Ovary (tissue), 9 donors: ENCODE data around the gene PLPP7. TPM values are rescaled to one million over a fixed set of nuclear protein-coding genes. Genes with fewer than 3 reads are reported as not detected.

Experiments
- DNase-seq, 5 donors: peaks; one replicate each; pipeline ENCODE4 v3.0.0-alpha.2; 2019 to 2020
- H3K27ac ChIP-seq, 2 donors: fragments of 200-600 bp; one replicate each; pipeline versions ENCODE4 v1.5.1 to v1.8.0; 2019 to 2022
- H3K27me3 ChIP-seq: fragments of 200-600 bp; one replicate; pipeline ENCODE4 v1.8.0; 2022
- H3K36me3 ChIP-seq: fragments of 200-600 bp; sonication (generic); one replicate; pipeline ENCODE4 v1.5.1; 2019
- H3K4me1 ChIP-seq: one replicate; pipeline ENCODE4 v1.8.1; 2013; ENCODE audit warnings: mild to moderate bottlenecking, moderate library complexity; ENCODE audit not compliant: insufficient read depth
- H3K4me3 ChIP-seq: fragments of 200-600 bp; sonication (generic); one replicate; pipeline ENCODE4 v1.5.1; 2017
- H3K9me3 ChIP-seq, 2 donors: fragments of 200-600 bp in 1 of 2; sonication (generic) in 1 of 2; one replicate each; pipeline versions ENCODE4 v1.5.1 to v1.8.1; 2013 to 2019; ENCODE audit warnings: mild to moderate bottlenecking in 1 of 2, moderate library complexity in 1 of 2
- EP300 ChIP-seq: sonication (generic); formaldehyde crosslinking; IDR thresholded peaks from one replicate; pipeline ENCODE4 v1.6.1; 2017; ENCODE audit warnings: antibody characterized with exemption
- POLR2A ChIP-seq: fragments of 450-650 bp; IDR thresholded peaks from one replicate; pipeline ENCODE4 v1.6.1; 2017; ENCODE audit warnings: antibody characterized with exemption, mild to moderate bottlenecking, moderate library complexity
- WGBS, 3 donors: extraction: QIAGEN DNeasy Blood & Tissue Kit in 1 of 3; methylation state at CpG; one replicate each; pipeline versions ENCODE4 v1.1.5 to v1.1.7; 2013 to 2017; 5-methylcytosine and 5-hydroxymethylcytosine counted together
- intact Hi-C, 4 donors: fragments of 100-400 bp; cut with DNase I; formaldehyde crosslinking; loops; one replicate each; pipeline versions ENCODE4 v1.11.0 to v1.15.1; 2022 to 2023
- polyA plus RNA-seq, 2 donors: library from polyadenylated mRNA; stranded (reverse); fragments of 200-250 nt in 1 of 2; fragments of 350-450 nt in 1 of 2; fragmentation: Illumina TruSeq in 1 of 2; extraction: RNeasy Lipid Tissue Mini Kit (QIAGEN cat#74804) in 1 of 2; gene quantifications; one replicate each; pipeline ENCODE4 v1.2.3, GENCODE V29; 2013 to 2014
- total RNA-seq, 7 donors: library from RNA; depleted of rRNA in 2 of 7; stranded (reverse); fragments of >200 nt in 2 of 7; fragmentation: NEBNext Ultra II Directional in 3 of 7; extraction: Animal tissue kit (Norgen Biotek cat#: 25700) in 3 of 7; gene quantifications; one replicate each; pipeline versions ENCODE4 v1.1.0 to v1.2.4, GENCODE V29; 2016 to 2023
- TF ChIP-seq, protein P1 (sequence below), 3 donors: fragments of 450-650 bp in 2 of 3; fragments of 200-600 bp in 1 of 3; IDR thresholded peaks; one replicate each; pipeline versions ENCODE4 v1.5.1 to v1.8.0; 2016 to 2022; ENCODE audit warnings: antibody characterized with exemption in 3 of 3, mild to moderate bottlenecking in 1 of 3
- donor health status: DM: no; HTN: no; CAD: no; lungs with moderate emphysema.
- donor health status: DM: no; HTN: no; CAD: no.
- donor health status: Bipolar disorder and iron deficiency.
- donor health status: DM: yes; HTN: yes; CAD: no.
- donor health status: DM: no; HTN: no; CAD: no.
- donor health status: DM: yes; HTN: yes; CAD: no.

PLPP7 gene
- total and polyA plus RNA-seq, 9 donors, result 3.6 to 12.0 (median 11.0) TPM

DNA sequence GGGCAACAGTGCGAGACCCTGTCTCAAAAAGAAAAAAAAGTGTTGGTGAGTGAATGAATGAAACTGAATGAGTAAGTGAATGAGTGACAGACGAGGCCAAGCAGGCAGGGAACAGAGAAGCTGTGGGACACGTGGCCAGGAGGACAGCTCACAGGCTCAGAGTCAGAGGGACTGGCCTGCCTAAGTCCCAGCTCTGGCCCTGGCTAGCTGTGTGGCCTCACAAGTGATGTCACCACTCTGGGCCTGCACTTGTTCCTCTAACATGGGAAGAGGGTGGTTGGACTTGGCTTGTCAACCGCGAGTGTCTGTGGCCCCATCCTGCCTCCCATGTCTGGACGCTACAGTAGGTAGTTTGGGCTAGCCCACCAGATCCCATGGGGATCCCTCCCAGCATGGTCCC lies 4.7 kb upstream of the PLPP7 start:
- Histone ChIP-seq H3K9me3 (no peaks in the 10 kb centered on the region), H3K4me3 (no peak overlapping the region), H3K36me3 (no peaks in the 10 kb centered on the region), H3K4me1 (peaks cover 2% of the 10 kb centered on the region), H3K27ac (no peak overlapping the region), H3K27me3 (no peaks in the 10 kb centered on the region)
- intact Hi-C loops, result no loop called here
- WGBS, 3 donors, result 90 to 93% (median 91%) methylated on average over 6 of the region's 6 CpGs
- no peak for TF ChIP-seq EP300
- TF ChIP-seq POLR2A, result no peak
- TF ChIP-seq, protein P1, sequence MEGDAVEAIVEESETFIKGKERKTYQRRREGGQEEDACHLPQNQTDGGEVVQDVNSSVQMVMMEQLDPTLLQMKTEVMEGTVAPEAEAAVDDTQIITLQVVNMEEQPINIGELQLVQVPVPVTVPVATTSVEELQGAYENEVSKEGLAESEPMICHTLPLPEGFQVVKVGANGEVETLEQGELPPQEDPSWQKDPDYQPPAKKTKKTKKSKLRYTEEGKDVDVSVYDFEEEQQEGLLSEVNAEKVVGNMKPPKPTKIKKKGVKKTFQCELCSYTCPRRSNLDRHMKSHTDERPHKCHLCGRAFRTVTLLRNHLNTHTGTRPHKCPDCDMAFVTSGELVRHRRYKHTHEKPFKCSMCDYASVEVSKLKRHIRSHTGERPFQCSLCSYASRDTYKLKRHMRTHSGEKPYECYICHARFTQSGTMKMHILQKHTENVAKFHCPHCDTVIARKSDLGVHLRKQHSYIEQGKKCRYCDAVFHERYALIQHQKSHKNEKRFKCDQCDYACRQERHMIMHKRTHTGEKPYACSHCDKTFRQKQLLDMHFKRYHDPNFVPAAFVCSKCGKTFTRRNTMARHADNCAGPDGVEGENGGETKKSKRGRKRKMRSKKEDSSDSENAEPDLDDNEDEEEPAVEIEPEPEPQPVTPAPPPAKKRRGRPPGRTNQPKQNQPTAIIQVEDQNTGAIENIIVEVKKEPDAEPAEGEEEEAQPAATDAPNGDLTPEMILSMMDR (IDR thresholded peaks at IDR 0.05), result no peak
- no peak for DNase-seq

DNA sequence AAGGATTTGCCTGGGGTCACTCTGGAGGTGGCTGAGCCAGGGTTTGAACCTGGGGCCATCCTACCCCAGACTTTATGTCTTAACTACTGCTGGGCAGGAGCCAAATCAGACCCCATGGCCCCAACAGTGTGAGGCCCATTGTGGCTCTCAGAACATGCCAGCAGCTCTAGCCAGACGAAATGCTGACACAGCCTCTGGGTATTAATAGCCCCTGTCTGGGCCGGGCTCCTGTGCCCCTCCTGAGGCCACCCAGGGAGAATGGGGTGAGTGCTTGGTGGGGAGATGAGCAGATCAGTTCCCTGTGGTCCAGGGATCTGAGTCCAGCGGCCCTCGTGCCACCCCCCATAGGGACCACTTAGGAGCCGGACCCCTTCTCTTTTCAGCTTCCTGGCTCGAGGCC lies 2.2 kb upstream of the PLPP7 start:
- intact Hi-C loops, result no loop called here

DNA sequence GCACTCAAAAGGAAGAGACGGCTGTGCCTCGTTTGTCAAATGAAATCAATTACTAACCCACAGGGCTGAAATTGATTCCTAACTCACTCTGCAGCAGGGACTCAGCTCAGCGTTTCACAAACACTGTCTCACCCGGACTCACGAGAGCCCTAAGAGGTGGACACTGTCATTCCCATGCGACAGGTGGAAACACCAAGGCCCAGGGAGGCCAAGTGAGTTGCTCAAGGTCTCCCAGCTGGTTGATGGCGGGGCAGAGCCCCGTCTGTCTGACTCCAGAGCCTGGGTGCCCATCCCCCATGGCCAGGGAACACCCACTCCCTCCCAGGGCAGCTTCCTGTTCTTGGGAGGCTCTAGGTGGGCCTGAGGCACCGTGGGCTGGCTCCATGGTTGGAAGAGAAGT lies 1.3 kb upstream of the PLPP7 start:
- peaks cover 11% of the 10 kb centered on the region for H3K4me1 ChIP-seq
- H3K27ac ChIP-seq, result no peak overlapping the region
- H3K36me3 ChIP-seq, result no peaks in the 10 kb centered on the region
- WGBS, 3 donors, result 76 to 83% (median 82%) methylated on average over 9 of the region's 9 CpGs
- intact Hi-C loops, result no loop called here
- H3K9me3 ChIP-seq, result no peaks in the 10 kb centered on the region
- TF ChIP-seq POLR2A (no peak), EP300 (no peak)
- TF ChIP-seq, protein P1 (IDR thresholded peaks at IDR 0.05), result no peak
- DNase-seq, result no peak
- no peak overlapping the region for H3K4me3 ChIP-seq
- no peaks in the 10 kb centered on the region for H3K27me3 ChIP-seq

More for the DNA sequence above, 2.2 kb upstream of the PLPP7 start:
- no peak for DNase-seq
- H3K4me1 ChIP-seq, result peaks cover 11% of the 10 kb centered on the region
- WGBS, 3 donors, result 85 to 87% (median 86%) methylated on average over 6 of the region's 6 CpGs
- H3K27me3 ChIP-seq, result no peaks in the 10 kb centered on the region
- TF ChIP-seq POLR2A (no peak), EP300 (no peak)
- TF ChIP-seq, protein P1 (IDR thresholded peaks at IDR 0.05), result no peak
- no peak overlapping the region for H3K27ac ChIP-seq
- H3K4me3 ChIP-seq, result no peak overlapping the region
- no peaks in the 10 kb centered on the region for H3K36me3 ChIP-seq
- no peaks in the 10 kb centered on the region for H3K9me3 ChIP-seq

DNA sequence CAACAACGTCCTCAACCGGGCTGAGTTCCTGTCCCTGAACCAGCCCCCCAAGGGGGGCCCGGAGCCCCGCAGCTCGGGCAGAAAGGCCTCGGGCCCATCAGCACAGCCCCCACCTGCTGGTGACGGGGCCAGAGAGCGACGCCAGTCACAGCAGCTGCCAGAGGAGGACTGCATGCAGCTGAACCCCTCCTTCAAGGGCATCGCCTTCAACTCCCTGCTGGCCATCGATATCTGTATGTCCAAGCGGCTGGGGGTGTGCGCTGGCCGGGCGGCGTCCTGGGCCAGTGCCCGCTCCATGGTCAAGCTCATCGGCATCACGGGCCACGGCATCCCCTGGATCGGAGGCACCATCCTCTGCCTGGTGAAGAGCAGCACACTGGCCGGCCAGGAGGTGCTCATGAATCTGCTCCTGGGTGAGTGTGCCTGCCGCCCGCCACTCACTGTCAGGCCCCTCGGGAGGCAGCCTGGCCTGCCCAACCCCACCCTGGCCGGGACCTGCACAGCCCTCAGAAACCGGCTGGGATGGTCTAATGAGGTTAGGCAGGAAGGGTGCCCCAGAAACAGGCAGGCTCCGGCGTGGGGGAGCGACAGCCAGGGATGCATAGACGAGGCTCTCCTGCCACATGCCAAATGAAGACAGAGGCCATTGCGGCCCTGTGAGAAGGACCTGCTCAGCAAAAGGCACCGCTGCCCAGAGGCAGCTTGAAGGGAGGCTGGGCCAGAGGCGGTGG lies 678 bp downstream of the PLPP7 start:
- Histone ChIP-seq H3K4me3 (peak overlapping the region; percentile 42), H3K36me3 (no peaks in the 10 kb centered on the region), H3K27me3 (no peaks in the 10 kb centered on the region), H3K4me1 (peaks cover 11% of the 10 kb centered on the region), H3K9me3 (no peaks in the 10 kb centered on the region), H3K27ac (peak overlapping the region; percentile 60 to 67)
- intact Hi-C loops, result no loop called here
- DNase-seq, result peak in 1 of 5 donors; percentile 53
- 23 to 36% (median 23%) methylated on average over 29 to 34 of the region's 34 CpGs for WGBS, 3 donors
- TF ChIP-seq, protein P1 (IDR thresholded peaks at IDR 0.05), result no peak
- TF ChIP-seq EP300, result no peak
- no peak for TF ChIP-seq POLR2A
